Keratinocyte (primary cell): Measurements from ENCODE around the gene SMARCD3.

Experiments
- CTCF ChIP-seq, 3 experiments: IDR thresholded peaks in 1 of 3; conservative IDR thresholded peaks in 1 of 3; optimal IDR thresholded peaks in 1 of 3; 2 replicates in 2 of 3; 3 replicates in 1 of 3; pipeline versions ENCODE3 to v1.5.1; 2011; ENCODE audit warnings: low read length in 3 of 3, mild to moderate bottlenecking in 3 of 3, moderate library complexity in 2 of 3, control low read depth in 1 of 3, inconsistent platforms in 1 of 3; ENCODE audit not compliant: insufficient read depth in 2 of 3; ENCODE audit errors: extremely low read depth in 1 of 3
- EZH2 ChIP-seq: IDR thresholded peaks from one replicate; pipeline ENCODE4 v1.6.1; 2012; ENCODE audit warnings: inconsistent platforms, mild to moderate bottlenecking, low read length, moderate library complexity

DNA sequence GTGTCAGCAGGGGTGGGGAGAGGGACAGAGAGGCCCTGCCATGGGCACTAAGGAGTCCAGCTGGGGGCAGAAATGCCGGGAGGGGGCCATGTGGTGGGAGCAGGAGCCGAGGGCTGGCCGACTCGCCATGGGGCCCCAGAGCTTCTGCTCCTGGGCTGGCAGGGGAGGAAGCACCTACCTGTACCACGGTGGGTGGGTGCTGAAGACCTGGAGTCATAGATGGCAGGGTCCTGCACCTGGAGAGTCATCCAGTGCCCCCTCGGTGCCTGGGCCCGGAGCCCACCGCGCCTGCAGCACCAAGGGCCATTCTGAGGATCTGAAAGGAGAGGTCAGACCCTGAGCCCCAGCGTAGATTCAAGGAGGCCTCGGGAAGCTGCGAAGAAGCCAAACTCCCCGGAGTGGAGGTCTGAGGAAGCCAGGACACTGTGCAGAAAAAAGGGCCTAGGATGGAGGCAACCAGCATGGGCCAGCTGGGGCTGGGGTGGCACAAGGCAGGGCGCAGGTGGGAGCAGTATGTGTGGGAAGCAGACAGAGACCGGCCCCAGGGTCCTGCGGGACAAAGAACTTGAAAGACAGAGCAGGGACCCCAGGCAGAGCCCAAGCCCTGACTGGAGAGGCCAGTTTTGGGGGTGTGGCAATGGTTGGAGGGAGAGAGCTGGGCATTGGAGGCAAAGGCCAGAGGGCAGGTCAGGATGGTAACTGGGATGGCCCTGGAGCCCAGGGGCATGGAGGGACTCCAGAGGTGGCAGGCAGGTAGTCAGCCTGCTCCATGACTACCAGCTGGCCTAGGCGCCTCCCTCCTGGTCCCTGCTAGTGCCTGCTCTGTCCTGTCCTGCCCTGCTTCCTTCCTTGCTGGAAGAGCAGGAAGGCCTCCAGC, 26.7 kb upstream of the SMARCD3 start:
- TF ChIP-seq CTCF (optimal IDR thresholded peaks at IDR 0.05 in 1 of 3, IDR thresholded peaks at IDR 0.05 in 1 of 3, conservative IDR thresholded peaks at IDR 0.05 in 1 of 3; ENCODE audit: extremely low read depth in 1 of 3, insufficient read depth in 2 of 3, low read length in 3 of 3): no peak
- TF ChIP-seq EZH2: no peak
